HG03460 (cell line): ENCODE data around the gene LHX5.

ENCODE experiments used
- ATAC-seq: cut with Tn5 transposase; IDR thresholded peaks from one replicate; pipeline ENCODE4 v1.9.1; 2021; ENCODE audit not compliant: unreplicated experiment

LHX5 gene

GRCh38 chr12:113420996-113421595, 50.6 kb downstream of the LHX5 start:
- ATAC-seq, result no peak

DNA sequence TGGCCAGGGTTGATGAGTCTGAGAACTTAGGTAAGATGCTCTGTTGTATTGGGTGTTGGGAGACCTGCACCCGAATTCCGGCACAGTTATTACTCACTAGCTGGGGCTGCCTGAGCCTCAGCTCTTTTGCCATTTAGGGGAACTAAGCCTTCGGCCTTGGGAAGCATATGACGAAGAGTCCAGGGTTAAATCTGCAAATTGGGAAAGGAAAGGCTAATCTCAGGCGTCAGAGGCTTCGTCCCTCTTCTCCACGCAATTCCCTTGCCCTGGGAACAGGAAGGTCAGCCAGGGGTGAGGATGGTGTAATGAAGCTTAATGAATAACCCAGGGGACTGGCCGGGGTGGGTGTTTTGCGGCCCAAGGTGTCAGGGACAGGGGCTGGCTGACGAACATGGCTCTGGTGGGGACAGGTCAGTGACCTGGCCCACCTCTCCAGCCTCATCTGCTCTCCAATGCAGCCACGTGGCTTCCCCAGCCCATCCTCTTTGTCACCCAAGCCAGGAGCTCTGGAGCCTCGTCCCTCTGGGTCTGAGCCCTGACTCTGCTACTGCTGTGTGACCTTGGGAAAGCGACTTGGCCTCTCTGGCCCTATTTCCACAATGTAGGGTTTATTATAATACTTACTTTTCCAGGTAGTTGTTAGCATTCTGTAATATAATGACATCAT, 53.3 kb downstream of the LHX5 start:
- no peak for ATAC-seq

DNA sequence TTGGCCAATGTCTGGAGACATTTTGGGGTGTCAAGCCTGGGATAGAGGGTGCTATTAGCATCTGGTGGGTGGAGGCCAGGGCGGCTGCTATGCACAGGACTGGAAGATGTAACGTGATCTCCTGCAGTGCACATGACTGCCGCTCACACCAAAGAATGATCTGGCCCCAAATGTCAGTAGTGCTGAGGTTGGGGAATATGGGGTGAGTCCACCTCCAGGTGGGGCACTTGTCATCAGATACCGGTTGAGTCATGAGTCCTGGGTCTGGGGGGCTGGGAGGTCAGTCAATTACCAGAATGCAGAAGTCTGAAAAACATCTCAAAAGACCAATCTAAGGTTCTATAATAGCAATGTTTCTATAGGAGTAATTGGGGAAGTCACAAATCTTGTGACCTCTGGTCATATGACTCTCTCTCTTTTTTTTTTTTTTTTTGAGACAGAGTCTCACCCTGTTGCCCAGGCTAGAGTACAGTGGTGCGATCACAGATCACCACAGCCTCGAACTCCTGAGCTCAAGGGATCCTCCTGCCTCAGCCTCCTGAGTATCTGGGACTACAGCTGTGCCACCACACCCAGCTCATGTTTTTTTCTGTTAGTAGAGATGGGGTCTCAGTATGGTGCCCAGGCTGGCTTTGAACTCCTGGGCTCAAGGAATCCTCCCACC, 55.4 kb downstream of the LHX5 start:
- no peak for ATAC-seq

DNA sequence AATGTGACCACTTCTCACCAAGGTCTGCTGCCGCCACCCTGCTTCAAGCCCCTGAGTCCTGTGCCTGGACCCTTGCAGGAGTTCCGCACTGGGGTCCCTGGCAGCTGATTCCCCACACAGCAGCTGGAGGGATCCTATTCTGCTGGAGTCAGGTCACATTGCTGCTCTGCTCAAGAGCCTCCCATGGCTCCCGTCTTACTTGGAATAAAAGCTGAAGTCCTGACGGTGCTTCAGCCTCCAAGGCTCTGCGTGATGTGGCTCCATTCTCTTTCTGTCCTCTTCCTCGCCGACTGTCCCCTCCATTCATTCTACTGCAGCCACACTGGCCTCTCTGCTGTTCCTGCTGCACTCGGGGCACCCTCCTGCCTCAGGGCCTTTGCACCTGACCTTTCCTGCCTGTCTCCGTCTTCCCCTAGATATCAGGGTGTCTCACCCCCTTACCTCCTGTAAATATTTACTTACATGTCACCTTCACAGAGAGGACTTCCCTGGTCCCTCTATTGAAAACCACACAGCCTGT, 57.1 kb downstream of the LHX5 start:
- ATAC-seq, result no peak

DNA sequence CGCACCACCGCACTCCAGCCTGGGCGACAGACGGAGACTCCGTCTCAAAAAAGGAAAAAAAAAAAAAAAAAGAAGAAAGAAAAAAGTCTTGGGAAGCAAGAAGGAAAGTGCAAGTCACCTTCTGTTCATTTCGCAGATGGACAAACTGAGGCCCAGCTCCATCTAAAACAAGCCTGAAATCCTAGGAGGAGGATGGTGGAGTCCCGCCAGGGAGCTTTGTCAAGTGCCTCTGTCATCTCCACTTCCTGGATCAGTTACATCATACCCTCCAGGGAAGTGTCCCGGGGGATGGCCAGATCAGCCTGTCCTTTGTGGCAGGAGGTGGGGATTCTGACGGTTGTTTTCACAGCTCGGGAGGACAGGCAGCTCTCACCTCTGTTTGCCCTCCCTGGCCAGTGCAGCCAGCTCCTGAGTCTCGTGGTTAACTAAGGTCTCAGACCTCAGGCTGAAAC, 58.2 kb downstream of the LHX5 start:
- ATAC-seq, result no peak
